ENCODE data around the gene CAPN10.

Gene CAPN10

GRCh38 chr2:240624011-240624949, 37.7 kb downstream of the CAPN10 start:
- DNase-seq (peak; percentile 25), ATAC-seq (no peak)

GRCh38 chr2:240624950-240625621, 38.6 kb downstream of the CAPN10 start, which contains the start of gene GPR35:
TSS of gene GPR35 (plus strand) at chr2:240625480. CDS start at chr2:240629953, 4,473 bp downstream.
- peak; percentile 61 for ATAC-seq
- DNase-seq, result peak; percentile 88

- DNase-seq, result peak; percentile 58
- ATAC-seq, result peak; percentile 28
Measured at GRCh38 chr2:240626531-240627300, 40.2 kb downstream of the CAPN10 start.

GRCh38 chr2:240627736-240628506, 41.4 kb downstream of the CAPN10 start:
- DNase-seq (no peak), ATAC-seq (no peak)

DNA sequence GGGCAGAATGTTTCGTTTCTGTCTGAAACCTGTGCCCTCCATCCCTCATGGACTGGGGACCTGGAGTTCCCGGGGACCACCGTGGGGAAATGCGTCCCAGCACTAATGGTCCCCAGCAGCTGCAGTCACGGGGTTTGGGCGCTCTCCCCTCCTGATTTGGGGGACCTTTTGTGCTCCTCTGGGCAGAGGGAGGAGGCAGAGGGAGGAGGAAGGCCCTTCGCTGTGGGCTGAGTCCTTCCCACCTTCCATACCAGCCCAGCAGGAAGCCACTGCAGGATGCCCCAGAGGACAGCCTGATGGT, 41.9 kb downstream of the CAPN10 start:
- ATAC-seq (no peak), DNase-seq (no peak)

GRCh38 chr2:240628808-240629618, 42.5 kb downstream of the CAPN10 start:
- DNase-seq, result no peak

GRCh38 chr2:240629619-240629967, 43.1 kb downstream of the CAPN10 start:
- DNase-seq (no peak), ATAC-seq (no peak)

More at GRCh38 chr2:240628808-240629618, 42.5 kb downstream of the CAPN10 start:
- ATAC-seq, result no peak

- DNase-seq (no peak), ATAC-seq (no peak)
Measured at GRCh38 chr2:240629968-240630770, 43.6 kb downstream of the CAPN10 start.

- ATAC-seq (no peak), DNase-seq (no peak)
Measured at GRCh38 chr2:240630771-240631547, 44.4 kb downstream of the CAPN10 start.

- DNase-seq (no peak), ATAC-seq (no peak)
Measured at GRCh38 chr2:240631548-240632305, 45.2 kb downstream of the CAPN10 start.

- ATAC-seq, result no peak
- DNase-seq, result no peak
Measured at GRCh38 chr2:240632306-240632721, 45.8 kb downstream of the CAPN10 start.

- ATAC-seq (peak; percentile 20), DNase-seq (no peak)
Measured at GRCh38 chr2:240635121-240635997, 48.8 kb downstream of the CAPN10 start.

DNA sequence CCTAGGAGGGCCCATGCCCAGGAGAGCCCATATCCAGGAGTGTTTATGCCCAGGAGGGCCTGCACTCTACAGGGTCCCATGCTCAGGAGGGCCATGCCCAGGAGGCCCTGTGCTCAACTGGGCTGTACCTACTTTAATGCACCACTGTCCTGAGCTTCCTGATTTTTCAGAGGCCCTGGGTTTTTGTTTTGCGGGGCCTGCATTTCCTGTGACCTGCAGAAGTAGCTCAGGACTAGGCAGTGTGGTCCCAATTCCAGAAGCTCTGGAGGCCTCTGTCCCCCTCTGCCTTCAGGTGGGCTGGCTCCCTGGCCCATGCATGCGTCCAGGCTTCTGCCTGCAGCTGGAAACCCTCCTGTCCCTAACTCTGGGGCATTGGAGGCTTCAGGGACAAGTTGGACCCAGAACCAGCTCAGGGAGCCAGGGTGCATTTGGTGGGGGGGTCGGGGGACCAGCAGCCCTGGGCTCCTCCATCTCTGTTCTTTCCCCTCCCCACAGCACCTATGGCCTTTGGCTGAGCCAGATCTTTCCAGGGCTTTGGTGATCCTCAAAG, 49.5 kb downstream of the CAPN10 start:
- DNase-seq, result no peak
- no peak for ATAC-seq

DNA sequence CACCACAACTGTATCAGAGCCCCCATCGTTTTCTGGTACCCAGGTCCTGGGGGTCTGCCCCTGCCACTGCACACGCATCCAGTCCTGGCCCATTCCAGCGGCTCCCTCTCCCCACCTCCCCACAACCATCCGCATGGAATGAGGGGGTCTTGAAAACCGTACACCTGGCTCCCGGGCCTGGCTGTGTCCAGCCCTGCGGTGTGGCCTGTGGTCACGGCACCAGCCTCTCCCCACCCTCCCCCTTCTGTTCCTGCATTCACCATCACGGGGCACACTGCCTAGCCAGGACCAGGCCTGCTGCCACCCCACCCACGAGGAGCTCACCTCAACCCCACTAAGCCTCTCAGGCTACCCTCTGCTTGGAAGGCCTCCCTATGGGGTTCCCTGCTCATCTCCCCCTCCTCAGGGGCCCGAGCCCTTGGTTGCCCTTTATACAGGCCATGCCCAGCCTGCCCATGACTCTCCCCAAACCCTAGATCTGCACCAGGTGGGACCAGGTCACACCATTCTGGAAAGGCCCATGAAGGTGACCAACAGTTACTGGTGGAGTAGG, 50.1 kb downstream of the CAPN10 start:
- DNase-seq (no peak), ATAC-seq (no peak)

DNA sequence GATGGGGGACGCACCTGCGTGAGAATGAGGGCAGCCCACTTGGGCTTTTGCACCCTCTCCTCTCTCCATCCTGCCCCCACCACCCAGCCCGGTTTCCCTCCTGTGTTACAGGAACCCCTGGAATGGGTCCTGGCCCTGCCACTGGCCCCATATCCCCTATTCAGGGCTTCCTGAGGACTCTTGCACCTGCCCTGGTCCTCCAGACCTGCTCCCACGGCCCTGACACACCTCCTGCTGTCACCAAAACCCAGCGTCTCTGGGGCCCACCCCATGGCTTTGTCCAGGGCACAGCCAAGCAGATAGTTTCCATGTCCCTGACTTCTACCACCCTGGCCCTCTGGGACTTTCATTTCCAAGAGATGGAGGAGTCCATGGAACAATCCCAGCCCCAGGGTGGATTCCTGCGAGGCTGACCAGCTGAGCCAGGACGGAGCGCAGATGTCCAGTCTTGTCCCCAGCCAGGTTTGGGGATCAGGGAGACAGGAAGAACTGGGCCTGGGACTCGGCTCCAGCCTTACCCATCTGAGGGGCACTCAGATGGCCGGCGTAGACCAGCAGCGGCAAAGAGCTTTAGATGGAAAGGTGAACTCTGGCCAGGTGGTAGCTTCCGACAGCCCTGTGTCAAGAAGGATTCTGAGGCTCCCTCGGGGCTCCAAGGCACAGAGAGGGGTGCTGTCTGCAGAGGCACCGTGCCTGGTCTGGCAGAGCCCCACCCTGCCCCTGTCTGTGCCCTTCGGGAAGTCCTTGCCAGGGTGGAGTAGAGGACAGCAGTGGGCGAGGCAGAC, 50.8 kb downstream of the CAPN10 start:
- ATAC-seq, result no peak
- no peak for DNase-seq

- DNase-seq (no peak), ATAC-seq (no peak)
Measured at GRCh38 chr2:240637901-240638345, 51.4 kb downstream of the CAPN10 start.
